ENCODE results near the gene HPS4.
"Not testable (repeated sequence)": the region's sequence is repeated elsewhere in the genome, so short reads cannot be mapped to it uniquely, and the experiment has no call there.

The HPS4 gene
- total RNA-seq = 11.0 to 63.9 (median 42.5) reads per million in 18 experiments

DNA sequence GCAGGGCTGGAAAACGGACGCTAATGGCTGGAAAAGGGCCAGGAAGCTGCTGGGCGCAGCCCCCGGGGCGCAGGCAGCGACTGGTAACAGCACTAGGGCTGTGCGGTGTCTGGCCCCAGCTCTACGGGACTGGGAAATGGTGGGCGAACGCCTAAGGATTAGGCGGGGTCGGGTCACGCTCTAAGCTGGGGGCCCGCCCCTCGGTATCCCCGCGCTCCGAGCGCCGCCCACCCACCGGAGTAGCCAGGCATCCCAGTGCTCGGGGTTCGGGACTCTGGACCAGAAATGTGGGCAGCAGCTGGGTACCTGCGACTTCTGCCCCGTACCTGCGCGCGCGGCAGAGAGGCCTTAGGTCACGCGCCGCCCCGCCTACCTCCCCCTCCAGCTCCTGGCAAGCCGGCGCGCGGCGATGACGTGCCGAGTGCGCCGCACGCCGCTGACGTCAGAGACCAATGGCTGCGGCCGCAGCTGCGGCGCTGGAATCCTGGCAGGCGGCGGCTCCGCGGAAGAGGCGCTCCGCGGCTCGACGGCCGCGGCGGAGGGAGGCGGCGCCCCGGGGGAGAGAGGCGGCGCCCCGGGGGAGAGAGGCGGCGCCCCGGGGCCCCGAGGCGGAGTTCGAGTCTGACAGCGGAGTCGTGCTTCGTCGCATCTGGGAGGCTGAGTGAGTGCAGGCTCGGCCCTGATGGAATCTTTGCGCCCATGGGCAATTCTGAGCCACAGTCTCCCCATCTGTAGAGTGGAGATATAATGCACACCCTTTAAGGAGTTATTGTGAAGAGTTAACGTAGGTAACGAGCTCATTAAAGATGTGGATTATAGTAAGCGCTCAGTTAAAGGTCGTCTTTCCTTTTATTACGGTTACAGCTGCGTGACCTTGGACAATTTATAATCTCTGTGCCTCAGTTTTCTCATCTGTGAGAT is at the start of gene HPS4, which contains the start of gene SRRD:
Gene HPS4 (minus strand): TSS at position 345 of the 921 bp plus-strand sequence. CDS start 2,021 bp downstream, outside the sequence.
Gene SRRD (plus strand): TSS at position 439 of the 921 bp plus-strand sequence. CDS start 14 bp downstream, at position 453.
- peak; percentile 89 to 92 for DNase-seq

DNA sequence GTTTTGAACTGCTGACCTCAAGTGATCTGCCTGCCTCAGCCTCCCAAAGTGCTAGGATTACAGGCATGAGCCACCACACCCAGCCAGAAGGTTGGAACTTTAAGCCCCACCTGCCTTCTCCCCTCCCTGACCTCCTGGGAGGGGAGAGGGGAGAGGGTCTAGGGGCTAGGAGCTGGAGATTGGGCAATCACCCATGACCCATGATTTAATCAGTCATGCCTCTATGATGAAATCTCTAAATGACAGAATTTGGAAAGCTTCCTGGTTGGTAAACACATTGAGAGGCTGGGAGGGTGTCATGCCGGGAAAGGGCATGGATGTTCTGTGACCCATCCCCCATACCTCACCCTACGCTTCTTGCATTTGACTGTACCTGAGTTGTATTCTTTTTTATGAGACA is 45.8 kb upstream of the HPS4 start:
- peak; percentile 66 to 78 for DNase-seq

DNA sequence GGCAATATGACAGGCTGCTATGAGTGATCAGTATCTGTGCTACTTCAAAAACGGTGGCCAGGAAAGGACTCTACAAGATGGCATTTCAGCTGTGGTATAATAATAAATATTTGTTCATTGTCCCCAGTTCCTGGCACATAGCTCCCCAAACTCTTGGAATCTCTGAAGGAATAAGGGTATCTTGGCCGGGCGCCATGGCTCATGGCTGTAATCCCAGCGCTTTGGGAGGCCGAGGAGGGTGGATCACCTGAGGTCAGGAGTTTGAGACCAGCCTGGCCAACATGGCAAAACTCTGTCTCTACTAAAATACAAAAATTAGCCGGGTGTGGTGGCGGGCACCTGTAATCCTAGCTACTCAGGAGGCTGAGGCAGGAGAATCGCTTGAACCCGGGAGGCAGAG is 44.9 kb upstream of the HPS4 start:
- not testable (repeated sequence) for DNase-seq

- no peak for DNase-seq
Measured at GRCh38 chr22:26527574-26528465, 44.2 kb upstream of the HPS4 start.

- DNase-seq = no peak
Measured at GRCh38 chr22:26527167-26527566, 43.6 kb upstream of the HPS4 start.

GRCh38 chr22:26525946-26526564 is 42.5 kb upstream of the HPS4 start:
- no peak for DNase-seq

DNA sequence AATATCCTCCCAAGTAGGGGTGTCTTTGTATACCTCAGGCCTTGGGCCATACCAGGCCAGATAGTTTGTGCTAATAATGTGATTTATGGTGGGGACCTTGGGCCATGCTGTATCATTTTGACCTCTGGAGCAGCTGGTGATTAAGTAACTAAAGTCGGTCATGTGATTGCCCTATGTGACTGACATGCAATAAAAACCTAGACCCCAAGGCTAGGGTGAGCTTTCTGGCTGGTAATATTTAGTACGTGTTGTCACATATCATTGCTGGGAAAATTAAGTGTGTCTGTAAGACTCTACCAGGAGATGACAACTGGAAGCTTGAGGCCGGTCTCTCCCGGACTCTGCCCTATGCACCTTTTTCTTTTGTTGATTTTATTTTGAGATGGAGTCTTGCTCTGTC is 41.3 kb upstream of the HPS4 start:
- no peak for DNase-seq

DNA sequence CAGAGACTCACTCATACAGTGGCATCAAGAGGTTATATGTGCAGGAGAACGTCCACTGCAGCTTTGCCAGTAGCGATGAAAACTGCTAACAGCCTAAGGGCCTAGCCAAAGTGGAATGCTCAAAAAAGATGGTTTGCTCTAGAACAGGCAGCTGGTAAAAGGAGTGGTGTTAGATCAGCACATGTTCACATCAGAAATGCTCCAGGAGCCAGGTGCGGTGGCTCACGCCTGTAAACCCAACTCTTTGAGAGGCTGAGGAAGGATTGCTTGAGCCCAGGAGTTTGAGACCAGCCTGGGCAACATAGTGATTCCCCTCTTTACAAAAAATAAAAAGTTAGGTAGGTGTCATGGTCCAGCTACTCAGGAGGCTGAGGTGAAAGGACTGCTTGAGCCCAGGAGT is 39.0 kb upstream of the HPS4 start:
- no peak for DNase-seq

DNA sequence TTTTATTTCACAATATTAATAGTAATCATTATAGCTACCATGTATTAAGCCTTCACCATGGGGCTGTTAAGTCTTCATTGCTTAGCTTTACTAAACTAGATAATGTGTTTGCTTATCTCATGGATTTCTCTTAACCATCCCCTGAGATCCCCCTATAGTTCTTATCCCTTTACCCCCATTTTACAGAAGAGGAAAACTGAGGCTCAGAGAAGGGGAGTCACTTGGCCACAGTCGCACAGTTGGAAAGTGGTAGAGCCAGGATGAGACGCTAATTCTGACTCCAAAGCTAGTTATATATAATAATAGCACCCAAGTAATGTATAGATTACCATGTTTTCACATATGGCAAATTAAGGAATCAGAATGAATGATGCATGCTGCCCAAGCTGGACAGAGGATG is 38.4 kb upstream of the HPS4 start:
- no peak for DNase-seq

- DNase-seq = no peak
Measured at GRCh38 chr22:26517429-26517828, 33.8 kb upstream of the HPS4 start.

GRCh38 chr22:26516503-26516902 is 32.9 kb upstream of the HPS4 start:
- peak in 1 of 2 donors; percentile 7 for DNase-seq

DNA sequence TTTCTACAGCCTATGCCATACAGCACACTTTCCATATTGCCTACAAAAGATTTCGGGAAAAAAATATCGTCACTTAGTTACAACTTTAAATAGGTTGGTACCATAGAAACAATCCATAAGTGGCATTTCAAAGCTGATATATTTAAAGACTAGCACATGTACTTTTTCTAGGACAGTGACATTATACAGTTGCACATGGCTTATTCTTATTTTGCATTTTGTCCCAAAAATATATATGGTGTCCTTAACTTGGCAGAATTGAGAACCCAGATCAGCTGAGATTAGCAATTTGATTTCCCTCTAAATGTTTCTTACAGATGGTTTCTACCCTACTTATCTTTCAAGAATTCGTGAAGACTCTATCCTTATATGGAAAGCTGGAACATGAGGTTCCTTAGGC is 32.3 kb upstream of the HPS4 start:
- no peak for DNase-seq

DNA sequence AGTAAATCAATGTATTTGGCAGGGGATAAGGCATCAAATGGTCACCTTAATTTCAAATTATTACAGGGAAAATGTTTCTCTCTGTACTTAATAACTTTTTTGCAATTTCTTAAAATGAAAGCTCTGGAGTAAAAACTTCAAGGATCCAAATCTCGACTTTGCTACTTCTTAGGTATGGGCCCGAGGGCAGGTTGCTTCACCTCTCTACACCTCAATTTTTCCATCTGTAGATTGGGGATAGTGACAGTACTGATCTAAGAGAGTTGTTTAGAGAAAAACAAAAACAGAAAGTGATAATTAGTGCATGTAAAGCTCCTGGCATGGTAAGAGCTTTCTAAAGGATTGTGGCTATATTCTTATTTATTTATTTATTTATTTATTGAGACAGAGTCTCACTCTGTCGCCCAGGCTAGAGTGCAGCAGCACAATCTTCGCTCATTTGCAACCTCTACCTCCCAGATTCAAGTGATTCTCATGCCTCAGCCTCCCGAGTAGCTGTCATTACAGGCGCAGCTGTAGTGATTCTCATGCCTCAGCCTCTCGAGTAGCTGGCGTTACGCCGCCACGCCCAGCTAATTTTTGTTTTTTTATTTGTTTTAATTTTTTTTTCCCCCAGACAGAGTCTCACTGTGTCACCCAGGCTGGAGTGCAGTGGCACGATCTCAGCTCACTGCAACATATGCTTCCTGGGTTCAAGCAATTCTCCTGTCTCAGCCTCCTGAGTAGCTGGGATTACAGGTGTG is 31.0 kb upstream of the HPS4 start:
- no peak for DNase-seq

DNA sequence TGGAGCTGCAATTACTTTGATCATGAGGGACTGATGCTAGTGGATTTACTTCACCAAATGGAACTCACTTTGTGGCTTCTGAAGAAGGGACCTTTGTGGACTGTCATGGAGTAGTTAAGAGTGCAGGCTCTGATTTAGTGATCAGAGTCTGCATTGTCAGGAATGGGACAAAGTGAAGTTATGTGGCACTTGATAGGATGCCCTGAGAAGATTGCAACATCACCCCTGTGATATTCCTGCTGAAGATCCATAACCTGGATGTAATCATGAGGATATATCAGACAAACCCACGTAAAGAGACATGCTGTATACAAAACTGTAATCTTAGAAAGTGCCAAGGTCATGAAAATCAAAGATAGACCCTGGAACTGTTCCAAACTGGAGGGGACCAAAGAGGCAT is 30.3 kb upstream of the HPS4 start:
- DNase-seq = no peak

- DNase-seq = peak; percentile 90 to 94
Measured at GRCh38 chr22:26512149-26512793, 28.7 kb upstream of the HPS4 start, which contains the start of gene TFIP11. Gene TFIP11 (minus strand): TSS chr22:26512473. CDS start chr22:26510272, 2,201 bp downstream.

GRCh38 chr22:26508148-26508547 is 24.6 kb upstream of the HPS4 start:
- no peak for DNase-seq

GRCh38 chr22:26503758-26504157 is 20.2 kb upstream of the HPS4 start:
- DNase-seq = no peak

GRCh38 chr22:26502688-26503561 is 19.3 kb upstream of the HPS4 start:
- DNase-seq = peak; percentile 42 to 65

- no peak for DNase-seq
Measured at GRCh38 chr22:26501996-26502395, 18.4 kb upstream of the HPS4 start.

DNA sequence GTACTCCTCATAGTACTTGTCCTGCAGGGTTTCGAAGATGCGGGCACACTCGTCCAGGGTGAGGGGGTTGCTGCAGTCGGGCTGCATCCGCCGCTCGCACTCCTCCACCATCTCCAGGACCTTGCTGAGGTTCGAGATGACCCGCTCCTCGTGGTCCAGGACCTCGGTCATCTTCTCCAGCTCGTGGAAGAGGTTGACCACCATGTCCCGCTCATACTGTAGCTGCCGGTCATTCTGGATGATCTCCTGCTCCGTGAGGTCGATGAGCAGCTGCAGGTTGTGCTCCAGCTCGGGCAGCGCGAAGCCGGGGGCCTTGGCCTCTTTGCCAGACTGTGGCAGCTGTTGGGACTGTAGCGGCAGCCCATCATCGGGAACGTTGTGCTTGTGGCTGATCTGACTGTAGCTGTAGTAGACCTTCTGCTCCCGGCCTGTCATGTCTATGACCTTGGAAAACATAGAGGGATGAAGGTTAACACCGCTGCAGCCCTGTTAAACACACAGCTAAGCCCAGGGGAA is 15.7 kb upstream of the HPS4 start:
- no peak for DNase-seq
